Measurements from ENCODE around the gene CCDC47. TPM values are rescaled to one million over a fixed set of nuclear protein-coding genes. Genes with fewer than 3 reads are reported as not detected.
A peak's percentile ranks its signal among the peaks of the same experiment; 100 is the strongest.

CCDC47 gene
- total and polyA plus RNA-seq, 2 donors, result 25.9 to 34.7 TPM

GRCh38 chr17:63774969-63775265 is 1.5 kb upstream of the CCDC47 start:
- no peaks in the 10 kb centered on the region for H3K27me3 ChIP-seq (ENCODE audit: control insufficient read depth in 2 of 2, insufficient read depth in 1 of 2, low read length in 1 of 2)
- peak overlapping the region; percentile 82 to 95 for H3K4me3 ChIP-seq (ENCODE audit: low read length in 2 of 2)
- no peaks in the 10 kb centered on the region for H3K9me3 ChIP-seq (ENCODE audit: control insufficient read depth in 2 of 2, insufficient read depth in 1 of 2, low read length in 1 of 2)
- peak in 4 of 9 donors; percentile 8 to 45 (median 13) for DNase-seq (ENCODE audit: low read depth in 6 of 9, low spot score in 9 of 9)
- peaks cover 18 to 31% of the 10 kb centered on the region in 2 donors for H3K36me3 ChIP-seq (ENCODE audit: control insufficient read depth in 2 of 2, insufficient read depth in 2 of 2, low read length in 1 of 2)
- peaks cover 12 to 14% of the 10 kb centered on the region in 2 donors for H3K4me1 ChIP-seq (ENCODE audit: control insufficient read depth in 2 of 2, insufficient read depth in 2 of 2, low read length in 2 of 2)
- H3K27ac ChIP-seq (ENCODE audit: low read depth in 1 of 2, low read length in 1 of 2), result peak overlapping the region; percentile 97 to 99
- WGBS, result 9% methylated on average over 4 of the region's 4 CpGs

DNA sequence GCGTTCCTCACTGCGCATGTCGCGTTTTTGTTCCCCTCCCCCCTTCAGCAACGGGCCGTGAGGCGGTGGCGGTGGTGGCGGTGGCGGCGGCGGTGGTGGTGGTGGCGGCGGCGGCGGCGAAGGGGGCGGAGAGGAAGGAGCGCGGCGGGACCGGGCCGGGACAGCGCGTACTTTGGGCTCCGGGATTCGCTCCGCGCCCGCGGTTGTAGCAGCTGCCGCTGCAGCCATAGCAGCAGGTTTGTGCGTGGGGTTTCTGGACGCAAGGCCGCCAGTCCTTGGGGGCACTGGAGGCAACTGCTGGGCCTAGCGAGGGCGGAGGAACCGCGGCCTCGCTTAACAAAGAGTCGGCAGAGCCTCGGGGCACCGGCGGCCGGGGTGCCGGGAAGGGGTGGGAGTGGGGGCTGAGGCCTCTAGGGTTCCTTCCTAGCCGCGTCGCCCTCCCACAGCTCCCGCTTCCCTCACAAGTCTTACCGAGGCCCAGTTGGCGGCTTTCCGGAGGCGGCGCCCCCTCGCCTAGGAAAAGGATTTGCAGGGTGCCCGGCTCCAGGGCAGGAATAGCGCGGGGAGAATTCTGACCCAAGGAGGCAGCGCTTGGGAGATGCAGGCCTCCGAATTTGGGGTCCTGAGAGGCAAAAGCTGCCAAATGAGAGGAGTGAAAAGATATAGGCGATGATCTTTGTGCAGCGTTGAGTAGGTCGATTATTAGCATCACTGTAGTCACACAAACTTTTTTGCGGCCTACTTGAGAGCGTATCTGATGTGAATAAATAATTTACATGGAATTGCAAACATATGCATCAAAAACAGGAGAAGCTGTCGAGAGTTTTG is 958 bp upstream of the CCDC47 start, which contains the start of gene DDX42:
Gene DDX42, plus strand, starts transcription at position 30 of the 828 bp plus-strand sequence. CDS start 12,880 bp downstream, outside the sequence.
- peak in 3 of 9 donors; percentile 9 to 39 (median 25) for DNase-seq (ENCODE audit: low read depth in 6 of 9, low spot score in 9 of 9)
- WGBS, result under 1% methylated on average over 67 of the region's 67 CpGs
- Histone ChIP-seq H3K4me1 (ENCODE audit: control insufficient read depth in 2 of 2, insufficient read depth in 2 of 2, low read length in 2 of 2) (peaks cover 12 to 14% of the 10 kb centered on the region in 2 donors), H3K9me3 (ENCODE audit: control insufficient read depth in 2 of 2, insufficient read depth in 1 of 2, low read length in 1 of 2) (no peaks in the 10 kb centered on the region), H3K27ac (ENCODE audit: low read depth in 1 of 2, low read length in 1 of 2) (peak within 1 kb of the TSS; percentile 97 to 99), H3K27me3 (ENCODE audit: control insufficient read depth in 2 of 2, insufficient read depth in 1 of 2, low read length in 1 of 2) (no peaks in the 10 kb centered on the region), H3K4me3 (ENCODE audit: low read length in 2 of 2) (peak within 1 kb of the TSS; percentile 82 to 95), H3K36me3 (ENCODE audit: control insufficient read depth in 2 of 2, insufficient read depth in 2 of 2, low read length in 1 of 2) (peaks cover 14 to 26% of the 10 kb centered on the region in 2 donors)

DNA sequence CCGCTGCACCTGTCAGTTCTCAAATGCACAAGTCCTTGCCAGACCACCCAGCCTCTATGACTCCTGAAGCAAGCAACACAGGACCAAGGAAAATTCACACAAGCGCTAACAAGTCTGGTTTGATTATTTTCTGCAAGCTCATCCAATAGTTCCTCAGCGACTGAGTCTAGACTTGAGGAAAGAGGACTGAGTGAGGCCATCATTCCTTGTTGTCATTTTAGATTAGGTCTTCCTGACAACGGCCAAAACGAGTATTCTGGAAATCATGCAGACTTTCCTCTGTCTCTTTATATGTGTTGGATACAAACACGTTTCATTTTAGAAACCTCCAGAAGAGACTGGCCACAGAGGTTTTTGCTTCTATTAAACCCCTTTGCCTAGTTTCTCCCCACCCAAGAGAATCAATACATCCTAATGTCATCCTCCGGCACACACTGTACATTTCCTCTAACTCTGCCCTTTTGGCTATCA is 561 bp downstream of the CCDC47 start:
- H3K27me3 ChIP-seq (ENCODE audit: control insufficient read depth in 2 of 2, insufficient read depth in 1 of 2, low read length in 1 of 2), result no peaks in the 10 kb centered on the region
- H3K4me3 ChIP-seq (ENCODE audit: low read length in 2 of 2), result peak overlapping the region; percentile 82 to 95
- peak in 5 of 9 donors; percentile 5 to 39 (median 8) for DNase-seq (ENCODE audit: low read depth in 6 of 9, low spot score in 9 of 9)
- peaks cover 13 to 21% of the 10 kb centered on the region in 2 donors for H3K36me3 ChIP-seq (ENCODE audit: control insufficient read depth in 2 of 2, insufficient read depth in 2 of 2, low read length in 1 of 2)
- peak overlapping the region; percentile 97 to 99 for H3K27ac ChIP-seq (ENCODE audit: low read depth in 1 of 2, low read length in 1 of 2)
- 6% methylated on average over 7 of the region's 7 CpGs for WGBS
- H3K4me1 ChIP-seq (ENCODE audit: control insufficient read depth in 2 of 2, insufficient read depth in 2 of 2, low read length in 2 of 2), result peaks cover 12 to 14% of the 10 kb centered on the region in 2 donors
- no peaks in the 10 kb centered on the region for H3K9me3 ChIP-seq (ENCODE audit: control insufficient read depth in 2 of 2, insufficient read depth in 1 of 2, low read length in 1 of 2)

DNA sequence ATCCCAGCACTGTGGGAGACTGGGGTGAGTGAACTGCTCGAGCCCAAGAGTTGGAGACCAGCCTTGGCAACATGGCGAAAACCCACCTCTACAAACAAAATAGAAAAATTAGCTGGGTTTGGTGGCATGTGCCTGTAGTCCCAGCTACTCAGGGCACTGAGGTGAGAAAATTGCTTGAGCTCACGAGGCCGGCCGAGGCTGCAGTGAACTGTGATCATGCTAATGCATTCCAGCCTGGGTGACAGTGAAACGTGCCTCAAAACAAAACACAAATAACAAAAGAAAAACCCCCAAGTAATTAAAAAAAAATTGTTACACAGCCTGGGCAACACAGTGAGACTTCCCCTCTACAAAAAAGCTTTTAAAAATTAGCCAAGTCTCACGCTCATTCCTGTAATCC is 5.0 kb downstream of the CCDC47 start:
- H3K4me1 ChIP-seq (ENCODE audit: control insufficient read depth in 2 of 2, insufficient read depth in 2 of 2, low read length in 2 of 2), result peaks cover 4 to 5% of the 10 kb centered on the region in 2 donors
- H3K27me3 ChIP-seq (ENCODE audit: control insufficient read depth in 2 of 2, insufficient read depth in 1 of 2, low read length in 1 of 2), result no peaks in the 10 kb centered on the region
- WGBS, result 99% methylated on average over 7 of the region's 7 CpGs
- H3K36me3 ChIP-seq (ENCODE audit: control insufficient read depth in 2 of 2, insufficient read depth in 2 of 2, low read length in 1 of 2), result peaks cover 8 to 34% of the 10 kb centered on the region in 2 donors
- no peak overlapping the region for H3K4me3 ChIP-seq (ENCODE audit: low read length in 2 of 2)
- H3K9me3 ChIP-seq (ENCODE audit: control insufficient read depth in 2 of 2, insufficient read depth in 1 of 2, low read length in 1 of 2), result no peaks in the 10 kb centered on the region
- H3K27ac ChIP-seq (ENCODE audit: low read depth in 1 of 2, low read length in 1 of 2), result no peak overlapping the region
- no peak for DNase-seq (ENCODE audit: low read depth in 6 of 9, low spot score in 9 of 9)

GRCh38 chr17:63766754-63767153 is 6.6 kb downstream of the CCDC47 start:
- no peaks in the 10 kb centered on the region for H3K4me1 ChIP-seq (ENCODE audit: control insufficient read depth in 2 of 2, insufficient read depth in 2 of 2, low read length in 2 of 2)
- no peak overlapping the region for H3K27ac ChIP-seq (ENCODE audit: low read depth in 1 of 2, low read length in 1 of 2)
- H3K9me3 ChIP-seq (ENCODE audit: control insufficient read depth in 2 of 2, insufficient read depth in 1 of 2, low read length in 1 of 2), result no peaks in the 10 kb centered on the region
- no peak overlapping the region for H3K4me3 ChIP-seq (ENCODE audit: low read length in 2 of 2)
- DNase-seq (ENCODE audit: low read depth in 6 of 9, low spot score in 9 of 9), result no peak
- H3K27me3 ChIP-seq (ENCODE audit: control insufficient read depth in 2 of 2, insufficient read depth in 1 of 2, low read length in 1 of 2), result no peaks in the 10 kb centered on the region
- H3K36me3 ChIP-seq (ENCODE audit: control insufficient read depth in 2 of 2, insufficient read depth in 2 of 2, low read length in 1 of 2), result peaks cover 11 to 47% of the 10 kb centered on the region in 2 donors

DNA sequence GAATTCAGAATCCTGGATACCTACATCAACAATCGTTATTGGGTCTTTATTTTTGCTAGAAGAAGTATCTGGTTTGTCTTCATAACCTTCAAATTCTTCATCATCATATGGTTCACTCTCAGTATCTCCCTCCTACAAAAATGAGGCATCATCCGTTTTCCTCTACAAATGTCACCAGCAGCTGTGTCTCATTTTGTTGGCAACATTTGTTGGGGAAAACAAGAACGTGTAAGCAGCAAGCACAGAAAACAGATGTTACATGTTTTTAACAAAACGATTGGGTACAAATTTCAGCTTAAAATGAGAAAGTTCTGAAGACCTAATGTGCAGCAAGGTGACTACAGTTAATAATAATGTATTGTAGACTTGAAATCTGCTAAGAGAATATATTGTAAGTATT is 8.7 kb downstream of the CCDC47 start:
- Histone ChIP-seq H3K27ac (ENCODE audit: low read depth in 1 of 2, low read length in 1 of 2) (no peak overlapping the region), H3K4me3 (ENCODE audit: low read length in 2 of 2) (no peak overlapping the region), H3K36me3 (ENCODE audit: control insufficient read depth in 2 of 2, insufficient read depth in 2 of 2, low read length in 1 of 2) (peaks cover 21 to 60% of the 10 kb centered on the region in 2 donors), H3K9me3 (ENCODE audit: control insufficient read depth in 2 of 2, insufficient read depth in 1 of 2, low read length in 1 of 2) (no peaks in the 10 kb centered on the region), H3K27me3 (ENCODE audit: control insufficient read depth in 2 of 2, insufficient read depth in 1 of 2, low read length in 1 of 2) (no peaks in the 10 kb centered on the region), H3K4me1 (ENCODE audit: control insufficient read depth in 2 of 2, insufficient read depth in 2 of 2, low read length in 2 of 2) (no peaks in the 10 kb centered on the region)
- DNase-seq (ENCODE audit: low read depth in 6 of 9, low spot score in 9 of 9), result no peak
- WGBS, result 96% methylated on average over 4 of the region's 4 CpGs

GRCh38 chr17:63762161-63763078 is 11.0 kb downstream of the CCDC47 start:
- Histone ChIP-seq H3K4me1 (ENCODE audit: control insufficient read depth in 2 of 2, insufficient read depth in 2 of 2, low read length in 2 of 2) (no peaks in the 10 kb centered on the region), H3K27me3 (ENCODE audit: control insufficient read depth in 2 of 2, insufficient read depth in 1 of 2, low read length in 1 of 2) (no peaks in the 10 kb centered on the region), H3K27ac (ENCODE audit: low read depth in 1 of 2, low read length in 1 of 2) (no peak overlapping the region), H3K9me3 (ENCODE audit: control insufficient read depth in 2 of 2, insufficient read depth in 1 of 2, low read length in 1 of 2) (no peaks in the 10 kb centered on the region), H3K4me3 (ENCODE audit: low read length in 2 of 2) (no peak overlapping the region), H3K36me3 (ENCODE audit: control insufficient read depth in 2 of 2, insufficient read depth in 2 of 2, low read length in 1 of 2) (peaks cover 21 to 66% of the 10 kb centered on the region in 2 donors)
- DNase-seq (ENCODE audit: low read depth in 6 of 9, low spot score in 9 of 9), result no peak
- 86% methylated on average over 5 of the region's 5 CpGs for WGBS

GRCh38 chr17:63760771-63761539 is 12.4 kb downstream of the CCDC47 start:
- Histone ChIP-seq H3K36me3 (ENCODE audit: control insufficient read depth in 2 of 2, insufficient read depth in 2 of 2, low read length in 1 of 2) (peaks cover 29 to 78% of the 10 kb centered on the region in 2 donors), H3K27me3 (ENCODE audit: control insufficient read depth in 2 of 2, insufficient read depth in 1 of 2, low read length in 1 of 2) (no peaks in the 10 kb centered on the region), H3K9me3 (ENCODE audit: control insufficient read depth in 2 of 2, insufficient read depth in 1 of 2, low read length in 1 of 2) (no peaks in the 10 kb centered on the region), H3K4me1 (ENCODE audit: control insufficient read depth in 2 of 2, insufficient read depth in 2 of 2, low read length in 2 of 2) (no peaks in the 10 kb centered on the region), H3K27ac (ENCODE audit: low read depth in 1 of 2, low read length in 1 of 2) (no peak overlapping the region), H3K4me3 (ENCODE audit: low read length in 2 of 2) (no peak overlapping the region)
- no peak for DNase-seq (ENCODE audit: low read depth in 6 of 9, low spot score in 9 of 9)
- WGBS, result 83% methylated on average over 10 of the region's 10 CpGs

Measured in thymus (tissue), 11 donors.